ENCODE data around the gene FOXJ3. TPM values are rescaled to one million over a fixed set of nuclear protein-coding genes. Genes with fewer than 3 reads are reported as not detected.

FOXJ3 gene
- total RNA-seq, 2 donors from 2014 or later = 67.3 to 79.4 TPM

GRCh38 chr1:42280821-42281220, 54.2 kb downstream of the FOXJ3 start:
- H3K27me3 Mint-ChIP-seq (ENCODE audit: insufficient read depth) = no peaks in the 10 kb centered on the region
- peaks cover 15% of the 10 kb centered on the region for H3K36me3 Mint-ChIP-seq (ENCODE audit: low read depth)
- no peak overlapping the region for H3K9ac ChIP-seq (ENCODE audit: extremely low read depth, low read length, poor library complexity, severe bottlenecking)
- peaks cover 4% of the 10 kb centered on the region for H3K4me1 ChIP-seq (ENCODE audit: control insufficient read depth, insufficient read depth, low read length)
- no peaks in the 10 kb centered on the region for H3K9me3 Mint-ChIP-seq
- DNase-seq = no peak
- peaks cover 28% of the 10 kb centered on the region for H3K36me3 ChIP-seq (ENCODE audit: control insufficient read depth, insufficient read depth, low read length)
- no peaks in the 10 kb centered on the region for H3K9me3 ChIP-seq (ENCODE audit: control insufficient read depth, low read length)
- WGBS, 2 experiments (ENCODE audit: insufficient coverage in 1 of 2, insufficient read length in 1 of 2) = no CpG with 5 or more reads among the region's 1 CpG
- H3K27ac Mint-ChIP-seq = no peak overlapping the region
- H3K4me3 Mint-ChIP-seq = no peak overlapping the region
- TF ChIP-seq CTCF (conservative IDR thresholded peaks at IDR 0.05) = no peak
- no peak overlapping the region for H3K4me3 ChIP-seq (ENCODE audit: low read length)
- H3K27ac ChIP-seq (ENCODE audit: low read depth, low read length) = no peak overlapping the region
- peaks cover 25% of the 10 kb centered on the region for H3K4me1 Mint-ChIP-seq
- H3K27me3 ChIP-seq (ENCODE audit: control insufficient read depth, insufficient read depth, low read length, poor library complexity, severe bottlenecking) = no peaks in the 10 kb centered on the region

GRCh38 chr1:42279055-42279454, 56.0 kb downstream of the FOXJ3 start:
- Mint-ChIP-seq H3K36me3 (ENCODE audit: low read depth) (peaks cover 21% of the 10 kb centered on the region), H3K27me3 (ENCODE audit: insufficient read depth) (no peaks in the 10 kb centered on the region), H3K4me3 (no peak overlapping the region), H3K9me3 (no peaks in the 10 kb centered on the region), H3K27ac (peak overlapping the region; percentile 9), H3K4me1 (peaks cover 25% of the 10 kb centered on the region)
- no peak overlapping the region for H3K4me3 ChIP-seq (ENCODE audit: low read length)
- H3K9ac ChIP-seq (ENCODE audit: extremely low read depth, low read length, poor library complexity, severe bottlenecking) = no peak overlapping the region
- WGBS, 2 experiments (ENCODE audit: insufficient coverage in 1 of 2, insufficient read length in 1 of 2) = 66 to 72% methylated on average over 2 of the region's 2 CpGs
- H3K36me3 ChIP-seq (ENCODE audit: control insufficient read depth, insufficient read depth, low read length) = peaks cover 35% of the 10 kb centered on the region
- no peaks in the 10 kb centered on the region for H3K4me1 ChIP-seq (ENCODE audit: control insufficient read depth, insufficient read depth, low read length)
- H3K27me3 ChIP-seq (ENCODE audit: control insufficient read depth, insufficient read depth, low read length, poor library complexity, severe bottlenecking) = no peaks in the 10 kb centered on the region
- no peak for DNase-seq
- H3K27ac ChIP-seq (ENCODE audit: low read depth, low read length) = no peak overlapping the region
- H3K9me3 ChIP-seq (ENCODE audit: control insufficient read depth, low read length) = no peaks in the 10 kb centered on the region
- TF ChIP-seq CTCF (conservative IDR thresholded peaks at IDR 0.05) = no peak

GRCh38 chr1:42272920-42273319, 62.1 kb downstream of the FOXJ3 start:
- peaks cover 30% of the 10 kb centered on the region for H3K36me3 Mint-ChIP-seq (ENCODE audit: low read depth)
- no peak for DNase-seq
- Histone ChIP-seq H3K4me3 (ENCODE audit: low read length) (no peak overlapping the region), H3K27me3 (ENCODE audit: control insufficient read depth, insufficient read depth, low read length, poor library complexity, severe bottlenecking) (no peaks in the 10 kb centered on the region), H3K36me3 (ENCODE audit: control insufficient read depth, insufficient read depth, low read length) (peaks cover 44% of the 10 kb centered on the region), H3K4me1 (ENCODE audit: control insufficient read depth, insufficient read depth, low read length) (peaks cover 5% of the 10 kb centered on the region), H3K9ac (ENCODE audit: extremely low read depth, low read length, poor library complexity, severe bottlenecking) (no peak overlapping the region), H3K9me3 (ENCODE audit: control insufficient read depth, low read length) (no peaks in the 10 kb centered on the region), H3K27ac (ENCODE audit: low read depth, low read length) (no peak overlapping the region)
- peaks cover 18% of the 10 kb centered on the region for H3K4me1 Mint-ChIP-seq
- TF ChIP-seq CTCF (conservative IDR thresholded peaks at IDR 0.05) = no peak
- H3K27me3 Mint-ChIP-seq (ENCODE audit: insufficient read depth) = no peaks in the 10 kb centered on the region
- no peaks in the 10 kb centered on the region for H3K9me3 Mint-ChIP-seq
- H3K27ac Mint-ChIP-seq = no peak overlapping the region
- no peak overlapping the region for H3K4me3 Mint-ChIP-seq
- WGBS, 2 experiments (ENCODE audit: insufficient coverage in 1 of 2, insufficient read length in 1 of 2) = 97 to 100% methylated on average over 1 of the region's 1 CpG

Data from endodermal cell (in vitro differentiated cells).